Measurements from ENCODE around the gene ZNF804A. TPM values are rescaled to one million over a fixed set of nuclear protein-coding genes. Genes with fewer than 3 reads are reported as not detected.

Gene ZNF804A
- total and polyA plus RNA-seq, 4 donors, result 0.07 to 0.37 (median 0.13) TPM

- Histone ChIP-seq H3K4me3 (ENCODE audit: low read depth in 1 of 3, low read length in 3 of 3) (no peak overlapping the region), H3K9ac (ENCODE audit: low read depth in 1 of 2, low read length in 2 of 2) (no peak overlapping the region), H3K36me3 (ENCODE audit: control insufficient read depth in 4 of 4, insufficient read depth in 3 of 4, low read depth in 1 of 4, low read length in 3 of 4) (no peaks in the 10 kb centered on the region), H3K27me3 (ENCODE audit: control insufficient read depth in 4 of 4, insufficient read depth in 4 of 4, low read length in 3 of 4) (no peaks in the 10 kb centered on the region), H3K4me1 (ENCODE audit: control insufficient read depth in 4 of 4, insufficient read depth in 4 of 4, low read length in 3 of 4) (no peaks in the 10 kb centered on the region), H3K27ac (ENCODE audit: low read depth in 1 of 2, low read length in 2 of 2) (no peak overlapping the region), H3K9me3 (ENCODE audit: control insufficient read depth in 4 of 4, low read length in 3 of 4) (no peaks in the 10 kb centered on the region)
- DNase-seq (ENCODE audit: low spot score), result no peak
- 81% methylated on average over 6 of the region's 6 CpGs for whole genome bisulfite sequencing
- TF ChIP-seq HNF4A (conservative IDR thresholded peaks at IDR 0.05) (no peak), FOXA2 (IDR thresholded peaks at IDR 0.05) (no peak), HNF4G (IDR thresholded peaks at IDR 0.05) (no peak), MAX (IDR thresholded peaks at IDR 0.05) (no peak), RAD21 (IDR thresholded peaks at IDR 0.05) (no peak), TAF1 (conservative IDR thresholded peaks at IDR 0.05) (no peak), EGR1 (IDR thresholded peaks at IDR 0.05; ENCODE audit: low read depth in 2 of 2) (no peak), ZBTB33 (IDR thresholded peaks at IDR 0.05) (no peak), ATF3 (IDR thresholded peaks at IDR 0.05) (no peak), NR2F2 (IDR thresholded peaks at IDR 0.05) (no peak), FOXA1 (IDR thresholded peaks at IDR 0.05) (no peak), JUND (IDR thresholded peaks at IDR 0.05) (no peak)
Measured at GRCh38 chr2:184685999-184686841, 87.9 kb downstream of the ZNF804A start.

GRCh38 chr2:184689638-184690037, 91.3 kb downstream of the ZNF804A start:
- no peaks in the 10 kb centered on the region for H3K36me3 ChIP-seq (ENCODE audit: control insufficient read depth in 4 of 4, insufficient read depth in 3 of 4, low read depth in 1 of 4, low read length in 3 of 4)
- H3K4me1 ChIP-seq (ENCODE audit: control insufficient read depth in 4 of 4, insufficient read depth in 4 of 4, low read length in 3 of 4), result no peaks in the 10 kb centered on the region
- H3K9ac ChIP-seq (ENCODE audit: low read depth in 1 of 2, low read length in 2 of 2), result no peak overlapping the region
- TF ChIP-seq ZBTB33 (IDR thresholded peaks at IDR 0.05), result no peak
- no peak for TF ChIP-seq HNF4G (IDR thresholded peaks at IDR 0.05)
- TF ChIP-seq FOXA1 (IDR thresholded peaks at IDR 0.05), result no peak
- no peak for TF ChIP-seq JUND (IDR thresholded peaks at IDR 0.05)
- TF ChIP-seq GABPA (IDR thresholded peaks at IDR 0.05 in 1 of 2, conservative IDR thresholded peaks at IDR 0.05 in 1 of 2), result no peak
- TF ChIP-seq CTCF (IDR thresholded peaks at IDR 0.05; ENCODE audit: low read depth, low read length, missing input control), result no peak
- no peak for TF ChIP-seq TAF1 (conservative IDR thresholded peaks at IDR 0.05)
- TF ChIP-seq ATF3 (IDR thresholded peaks at IDR 0.05), result no peak
- TF ChIP-seq SP1 (IDR thresholded peaks at IDR 0.05), result no peak
- TF ChIP-seq FOXA2 (IDR thresholded peaks at IDR 0.05), result no peak
- no peak for TF ChIP-seq MAX (IDR thresholded peaks at IDR 0.05)
- no peak for TF ChIP-seq RAD21 (IDR thresholded peaks at IDR 0.05)
- no peak for TF ChIP-seq HNF4A (conservative IDR thresholded peaks at IDR 0.05)
- no peak for TF ChIP-seq RXRA (IDR thresholded peaks at IDR 0.05)
- TF ChIP-seq NR2F2 (IDR thresholded peaks at IDR 0.05), result no peak
- TF ChIP-seq YY1 (IDR thresholded peaks at IDR 0.05), result no peak
- no peak for TF ChIP-seq REST (IDR thresholded peaks at IDR 0.05)
- TF ChIP-seq EGR1 (IDR thresholded peaks at IDR 0.05; ENCODE audit: low read depth in 2 of 2), result no peak
- H3K4me3 ChIP-seq (ENCODE audit: low read depth in 1 of 3, low read length in 3 of 3), result no peak overlapping the region
- no peak for DNase-seq (ENCODE audit: low spot score)
- no peaks in the 10 kb centered on the region for H3K27me3 ChIP-seq (ENCODE audit: control insufficient read depth in 4 of 4, insufficient read depth in 4 of 4, low read length in 3 of 4)
- no peak overlapping the region for H3K27ac ChIP-seq (ENCODE audit: low read depth in 1 of 2, low read length in 2 of 2)
- no peaks in the 10 kb centered on the region for H3K9me3 ChIP-seq (ENCODE audit: control insufficient read depth in 4 of 4, low read length in 3 of 4)
- 75% methylated on average over 1 of the region's 1 CpG for WGBS

Measured in liver (tissue), 9 donors.